Head of caudate nucleus (tissue), 42 donors: Measurements from ENCODE around the gene TMEM30B.
A peak's percentile ranks its signal among the peaks of the same experiment; 100 is the strongest.
"Not testable (repeated sequence)": the region's sequence is repeated elsewhere in the genome, so short reads cannot be mapped to it uniquely, and the experiment has no call there.

ENCODE experiments used
- DNase-seq, 42 donors: peaks; one replicate each; pipeline versions ENCODE4 v3.0.0 to v3.0.0-alpha.2; 2020 to 2021; ENCODE audit warnings: mixed read lengths in 7 of 42
- intact Hi-C: fragments of 100-400 bp; cut with DNase I; formaldehyde crosslinking; loops from one replicate; pipeline ENCODE4 v1.15.0; 2022

Gene TMEM30B

GRCh38 chr14:61281186-61281947 is at the start of gene TMEM30B:
Gene TMEM30B, minus strand, starts transcription at chr14:61281338. Its CDS starts 191 bp downstream, at chr14:61281147.
- intact Hi-C loops = no loop called here

GRCh38 chr14:61330511-61330910 is 49.4 kb upstream of the TMEM30B start:
- DNase-seq = no peak
- intact Hi-C loops = no loop called here

More at GRCh38 chr14:61281186-61281947, at the start of gene TMEM30B:
- DNase-seq = peak in 1 of 42 donors; percentile 4

- intact Hi-C loops = no loop called here
- DNase-seq = no peak
Measured at GRCh38 chr14:61329478-61330051, 48.4 kb upstream of the TMEM30B start.

GRCh38 chr14:61328626-61329262 is 47.6 kb upstream of the TMEM30B start:
- no peak for DNase-seq
- intact Hi-C loops = no loop called here

GRCh38 chr14:61326847-61327246 is 45.7 kb upstream of the TMEM30B start:
- DNase-seq = peak in 3 of 42 donors; percentile 22 to 54 (median 22)
- intact Hi-C loops = no loop called here

- intact Hi-C loops = no loop called here
- no peak for DNase-seq
Measured at GRCh38 chr14:61326146-61326545, 45.0 kb upstream of the TMEM30B start.

GRCh38 chr14:61325166-61325565 is 44.0 kb upstream of the TMEM30B start:
- intact Hi-C loops = no loop called here
- no peak for DNase-seq

- DNase-seq = no peak
- intact Hi-C loops = no loop called here
Measured at GRCh38 chr14:61323970-61324369, 42.8 kb upstream of the TMEM30B start.

- DNase-seq = peak in 4 of 42 donors; percentile 15 to 44 (median 27)
- intact Hi-C loops = no loop called here
Measured at GRCh38 chr14:61322799-61323290, 41.7 kb upstream of the TMEM30B start.

GRCh38 chr14:61322011-61322798 is 41.1 kb upstream of the TMEM30B start:
- peak in 10 of 42 donors; percentile 8 to 50 (median 32) for DNase-seq
- intact Hi-C loops = no loop called here

GRCh38 chr14:61321385-61322010 is 40.4 kb upstream of the TMEM30B start, which contains the start of gene PRKCH:
Gene PRKCH, plus strand, starts transcription at chr14:61321579. Its CDS starts 523 bp downstream, at chr14:61322102.
- peak; percentile 26 to 86 (median 68) for DNase-seq
- intact Hi-C loops = no loop called here

GRCh38 chr14:61320806-61321384 is 39.8 kb upstream of the TMEM30B start:
- DNase-seq = no peak
- intact Hi-C loops = no loop called here

- DNase-seq, intact Hi-C loops: not testable (repeated sequence)
Measured at GRCh38 chr14:61320170-61320569, 39.0 kb upstream of the TMEM30B start.

- intact Hi-C loops = no loop called here
- DNase-seq = no peak
Measured at GRCh38 chr14:61319706-61320105, 38.6 kb upstream of the TMEM30B start.

- DNase-seq = no peak
- intact Hi-C loops = no loop called here
Measured at GRCh38 chr14:61319086-61319485, 37.9 kb upstream of the TMEM30B start.

- intact Hi-C loops = no loop called here
- no peak for DNase-seq
Measured at GRCh38 chr14:61315313-61315712, 34.2 kb upstream of the TMEM30B start.

- intact Hi-C loops, DNase-seq: not testable (repeated sequence)
Measured at GRCh38 chr14:61308701-61309100, 27.6 kb upstream of the TMEM30B start.

- intact Hi-C loops = no loop called here
- DNase-seq = no peak
Measured at GRCh38 chr14:61308198-61308597, 27.1 kb upstream of the TMEM30B start.
